ENCODE results near the gene PSKH1.

PSKH1 gene

GRCh38 chr16:67879462-67879861 lies 13.6 kb upstream of the PSKH1 start:
- TF ChIP-seq ZC3H10 (CRISPR knock-in tag; IDR thresholded peaks at IDR 0.05) (no peak), BACH2 (CRISPR knock-in tag; IDR thresholded peaks at IDR 0.05; ENCODE audit: borderline replicate concordance) (no peak), ZFP30 (CRISPR knock-in tag; IDR thresholded peaks at IDR 0.05) (no peak), PPARA (CRISPR knock-in tag; IDR thresholded peaks at IDR 0.05; ENCODE audit: borderline replicate concordance) (no peak), ESRRG (CRISPR knock-in tag; IDR thresholded peaks at IDR 0.05) (no peak), PATZ1 (CRISPR knock-in tag; IDR thresholded peaks at IDR 0.05; ENCODE audit: borderline replicate concordance) (no peak)
- no peak for ATAC-seq

DNA sequence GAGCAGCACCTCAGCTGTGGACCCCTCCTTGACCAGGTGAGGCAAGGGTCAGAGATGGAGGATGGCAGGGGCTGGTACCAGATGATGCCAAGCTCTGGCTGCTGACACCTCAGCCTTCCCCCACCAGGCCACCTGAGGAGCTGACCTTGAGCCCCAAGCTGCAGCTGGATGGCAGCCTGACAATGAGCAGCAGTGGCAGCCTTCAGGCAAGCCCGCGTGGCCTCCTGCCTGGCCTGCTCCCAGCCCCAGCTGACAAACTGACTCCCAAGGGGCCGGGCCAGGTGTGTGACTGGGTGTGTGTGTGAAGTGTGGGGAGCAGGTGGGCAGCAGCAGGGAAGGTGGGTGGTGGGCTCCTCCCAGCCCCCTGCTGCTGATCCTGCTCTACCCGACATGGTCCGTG lies 13.1 kb upstream of the PSKH1 start:
- TF ChIP-seq SNAI2 (CRISPR knock-in tag; IDR thresholded peaks at IDR 0.05), result no peak
- TF ChIP-seq ISL1 (CRISPR knock-in tag; IDR thresholded peaks at IDR 0.05), result no peak
- no peak for TF ChIP-seq BACH2 (CRISPR knock-in tag; IDR thresholded peaks at IDR 0.05; ENCODE audit: borderline replicate concordance)
- no peak for TF ChIP-seq CSDC2 (CRISPR knock-in tag; IDR thresholded peaks at IDR 0.05)
- no peak for TF ChIP-seq ZNF8 (CRISPR knock-in tag; IDR thresholded peaks at IDR 0.05)
- TF ChIP-seq ESRRG (CRISPR knock-in tag; IDR thresholded peaks at IDR 0.05), result no peak
- no peak for TF ChIP-seq ZNF565 (CRISPR knock-in tag; conservative IDR thresholded peaks at IDR 0.05; ENCODE audit: low read depth)
- no peak for TF ChIP-seq ZC3H10 (CRISPR knock-in tag; IDR thresholded peaks at IDR 0.05)
- TF ChIP-seq CSRNP3 (CRISPR knock-in tag; IDR thresholded peaks at IDR 0.05), result no peak
- TF ChIP-seq CREB5 (CRISPR knock-in tag; IDR thresholded peaks at IDR 0.05; ENCODE audit: low read depth), result no peak
- TF ChIP-seq ZNF70 (CRISPR knock-in tag; IDR thresholded peaks at IDR 0.05), result no peak
- TF ChIP-seq ARNTL (CRISPR knock-in tag; IDR thresholded peaks at IDR 0.05; ENCODE audit: borderline replicate concordance, low read depth), result no peak
- TF ChIP-seq RARB (CRISPR knock-in tag; IDR thresholded peaks at IDR 0.05), result no peak
- no peak for TF ChIP-seq OSR1 (CRISPR knock-in tag; IDR thresholded peaks at IDR 0.05)
- TF ChIP-seq PATZ1 (CRISPR knock-in tag; IDR thresholded peaks at IDR 0.05; ENCODE audit: borderline replicate concordance), result no peak
- no peak for TF ChIP-seq TSHZ2 (CRISPR knock-in tag; IDR thresholded peaks at IDR 0.05)
- no peak for ATAC-seq

DNA sequence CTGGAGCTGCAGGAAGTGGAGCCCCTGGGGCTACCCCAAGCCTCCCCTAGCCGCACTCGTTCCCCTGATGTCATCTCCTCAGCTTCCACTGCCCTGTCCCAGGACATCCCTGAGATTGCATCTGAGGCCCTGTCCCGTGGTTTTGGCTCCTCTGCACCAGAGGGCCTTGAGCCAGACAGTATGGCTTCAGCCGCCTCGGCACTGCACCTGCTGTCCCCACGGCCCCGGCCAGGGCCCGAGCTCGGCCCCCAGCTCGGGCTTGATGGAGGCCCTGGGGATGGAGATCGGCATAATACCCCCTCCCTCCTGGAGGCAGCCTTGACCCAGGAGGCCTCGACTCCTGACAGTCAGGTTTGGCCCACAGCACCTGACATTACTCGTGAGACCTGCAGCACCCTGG lies 12.5 kb upstream of the PSKH1 start:
- no peak for ATAC-seq
- no peak for TF ChIP-seq CREB5 (CRISPR knock-in tag; IDR thresholded peaks at IDR 0.05; ENCODE audit: low read depth)
- no peak for TF ChIP-seq ZFP3 (CRISPR knock-in tag; IDR thresholded peaks at IDR 0.05)
- no peak for TF ChIP-seq ARNTL (CRISPR knock-in tag; IDR thresholded peaks at IDR 0.05; ENCODE audit: borderline replicate concordance, low read depth)
- no peak for TF ChIP-seq RARB (CRISPR knock-in tag; IDR thresholded peaks at IDR 0.05)
- TF ChIP-seq POU6F1 (CRISPR knock-in tag; IDR thresholded peaks at IDR 0.05; ENCODE audit: borderline replicate concordance, low read depth), result no peak
- no peak for TF ChIP-seq PPARA (CRISPR knock-in tag; IDR thresholded peaks at IDR 0.05; ENCODE audit: borderline replicate concordance)
- no peak for TF ChIP-seq ZNF8 (CRISPR knock-in tag; IDR thresholded peaks at IDR 0.05)
- TF ChIP-seq OSR1 (CRISPR knock-in tag; IDR thresholded peaks at IDR 0.05), result no peak
- no peak for TF ChIP-seq ZFP30 (CRISPR knock-in tag; IDR thresholded peaks at IDR 0.05)
- TF ChIP-seq ZNF70 (CRISPR knock-in tag; IDR thresholded peaks at IDR 0.05), result no peak
- no peak for TF ChIP-seq PATZ1 (CRISPR knock-in tag; IDR thresholded peaks at IDR 0.05; ENCODE audit: borderline replicate concordance)
- TF ChIP-seq TCF4 (CRISPR knock-in tag; IDR thresholded peaks at IDR 0.05; ENCODE audit: borderline replicate concordance), result no peak
- TF ChIP-seq CSRNP3 (CRISPR knock-in tag; IDR thresholded peaks at IDR 0.05), result no peak
